ENCODE results near the gene CDKAL1.

Gene CDKAL1

GRCh38 chr6:20534295-20535262, at the start of gene CDKAL1:
Gene CDKAL1, plus strand, starts transcription at chr6:20534457. Its CDS starts 11,894 bp downstream, at chr6:20546351.
- TF ChIP-seq GLIS3 (CRISPR knock-in tag; IDR thresholded peaks at IDR 0.05) = no peak
- no peak for TF ChIP-seq ZNF70 (CRISPR knock-in tag; IDR thresholded peaks at IDR 0.05)
- no peak for TF ChIP-seq ZNF8 (CRISPR knock-in tag; IDR thresholded peaks at IDR 0.05)
- no peak for TF ChIP-seq CREB5 (CRISPR knock-in tag; IDR thresholded peaks at IDR 0.05; ENCODE audit: low read depth)
- no peak for TF ChIP-seq TSHZ2 (CRISPR knock-in tag; IDR thresholded peaks at IDR 0.05)
- TF ChIP-seq ESRRG (CRISPR knock-in tag; IDR thresholded peaks at IDR 0.05) = no peak
- TF ChIP-seq PPARA (CRISPR knock-in tag; IDR thresholded peaks at IDR 0.05; ENCODE audit: borderline replicate concordance) = no peak
- no peak for TF ChIP-seq SNAI2 (CRISPR knock-in tag; IDR thresholded peaks at IDR 0.05)
- TF ChIP-seq CSRNP3 (CRISPR knock-in tag; IDR thresholded peaks at IDR 0.05) = no peak
- TF ChIP-seq BACH2 (CRISPR knock-in tag; IDR thresholded peaks at IDR 0.05; ENCODE audit: borderline replicate concordance) = no peak
- no peak for TF ChIP-seq RARB (CRISPR knock-in tag; IDR thresholded peaks at IDR 0.05)
- no peak for TF ChIP-seq POU6F1 (CRISPR knock-in tag; IDR thresholded peaks at IDR 0.05; ENCODE audit: borderline replicate concordance, low read depth)
- peak; percentile 93 for ATAC-seq

- ATAC-seq = no peak
- TF ChIP-seq OSR1 (CRISPR knock-in tag; IDR thresholded peaks at IDR 0.05) = no peak
- TF ChIP-seq PATZ1 (CRISPR knock-in tag; IDR thresholded peaks at IDR 0.05; ENCODE audit: borderline replicate concordance) = no peak
- no peak for TF ChIP-seq ESRRG (CRISPR knock-in tag; IDR thresholded peaks at IDR 0.05)
- TF ChIP-seq ZFP3 (CRISPR knock-in tag; IDR thresholded peaks at IDR 0.05) = no peak
- TF ChIP-seq ISL1 (CRISPR knock-in tag; IDR thresholded peaks at IDR 0.05) = no peak
- TF ChIP-seq GLIS3 (CRISPR knock-in tag; IDR thresholded peaks at IDR 0.05) = no peak
- TF ChIP-seq RARB (CRISPR knock-in tag; IDR thresholded peaks at IDR 0.05) = no peak
- TF ChIP-seq BACH2 (CRISPR knock-in tag; IDR thresholded peaks at IDR 0.05; ENCODE audit: borderline replicate concordance) = no peak
- no peak for TF ChIP-seq ZFP30 (CRISPR knock-in tag; IDR thresholded peaks at IDR 0.05)
- TF ChIP-seq ARNTL (CRISPR knock-in tag; IDR thresholded peaks at IDR 0.05; ENCODE audit: borderline replicate concordance, low read depth) = no peak
Observed at GRCh38 chr6:20486641-20487040, 47.6 kb upstream of the CDKAL1 start.

- no peak for ATAC-seq
- no peak for TF ChIP-seq ZFP3 (CRISPR knock-in tag; IDR thresholded peaks at IDR 0.05)
- TF ChIP-seq OSR1 (CRISPR knock-in tag; IDR thresholded peaks at IDR 0.05) = no peak
- TF ChIP-seq PPARA (CRISPR knock-in tag; IDR thresholded peaks at IDR 0.05; ENCODE audit: borderline replicate concordance) = no peak
- no peak for TF ChIP-seq SNAI2 (CRISPR knock-in tag; IDR thresholded peaks at IDR 0.05)
- TF ChIP-seq CREB5 (CRISPR knock-in tag; IDR thresholded peaks at IDR 0.05; ENCODE audit: low read depth) = no peak
- no peak for TF ChIP-seq TCF4 (CRISPR knock-in tag; IDR thresholded peaks at IDR 0.05; ENCODE audit: borderline replicate concordance)
- no peak for TF ChIP-seq ARNTL (CRISPR knock-in tag; IDR thresholded peaks at IDR 0.05; ENCODE audit: borderline replicate concordance, low read depth)
- TF ChIP-seq RARB (CRISPR knock-in tag; IDR thresholded peaks at IDR 0.05) = no peak
- TF ChIP-seq CSRNP3 (CRISPR knock-in tag; IDR thresholded peaks at IDR 0.05) = no peak
- no peak for TF ChIP-seq CSDC2 (CRISPR knock-in tag; IDR thresholded peaks at IDR 0.05)
- TF ChIP-seq GLIS3 (CRISPR knock-in tag; IDR thresholded peaks at IDR 0.05) = no peak
- TF ChIP-seq TOX (CRISPR knock-in tag; IDR thresholded peaks at IDR 0.05; ENCODE audit: borderline replicate concordance) = no peak
- TF ChIP-seq ZFP30 (CRISPR knock-in tag; IDR thresholded peaks at IDR 0.05) = no peak
- TF ChIP-seq ZNF8 (CRISPR knock-in tag; IDR thresholded peaks at IDR 0.05) = no peak
- no peak for TF ChIP-seq ZC3H10 (CRISPR knock-in tag; IDR thresholded peaks at IDR 0.05)
- no peak for TF ChIP-seq ZNF565 (CRISPR knock-in tag; conservative IDR thresholded peaks at IDR 0.05; ENCODE audit: low read depth)
Observed at GRCh38 chr6:20487669-20488375, 46.4 kb upstream of the CDKAL1 start.

All from SK-N-SH treated with all-trans-retinoic acid at 6 μM for 48 hours (cell line).